Neural cell (in vitro differentiated cells): ENCODE measurements around the gene LILRB3. TPM values are rescaled to one million over a fixed set of nuclear protein-coding genes. Genes with fewer than 3 reads are reported as not detected.
A peak's percentile ranks its signal among the peaks of the same experiment; 100 is the strongest.

ENCODE experiments used
- H2AFZ ChIP-seq: fragments of 200-600, 300-800 bp; sonication (generic), shearing (Covaris generic); 2 replicates; pipeline ENCODE4 v1.6.0; 2014; ENCODE audit warnings: low read depth, mild to moderate bottlenecking, antibody characterized with exemption, low read length, moderate library complexity
- H3F3A ChIP-seq: fragments of 200-600 bp; shearing (Covaris generic); 2 replicates; pipeline ENCODE4 v1.6.1; 2016; ENCODE audit warnings: mild to moderate bottlenecking, moderate library complexity, mixed read lengths, antibody characterized with exemption, low read length; ENCODE audit not compliant: insufficient read depth, poor library complexity, severe bottlenecking
- H3K27ac ChIP-seq: fragments of 200-600, 300-800 bp; sonication (generic), shearing (Covaris generic); 2 replicates; pipeline ENCODE4 v1.5.1; 2014; ENCODE audit warnings: mild to moderate bottlenecking, low read length, moderate library complexity
- H3K27me3 ChIP-seq: fragments of 300-800, 200-600 bp; sonication (generic), shearing (Covaris generic); 2 replicates; pipeline ENCODE4 v1.6.0; 2014; ENCODE audit warnings: mild to moderate bottlenecking, low read depth, low read length, moderate library complexity; ENCODE audit not compliant: insufficient read depth
- H3K36me3 ChIP-seq: fragments of 300-800, 200-600 bp; sonication (generic), shearing (Covaris generic); 2 replicates; pipeline ENCODE4 v1.5.1; 2014; ENCODE audit warnings: mild to moderate bottlenecking, antibody characterized with exemption, low read length, moderate library complexity; ENCODE audit not compliant: insufficient read depth
- H3K4me2 ChIP-seq: fragments of 300-800, 200-600 bp; sonication (generic), shearing (Covaris generic); 2 replicates; pipeline ENCODE4 v1.6.0; 2014; ENCODE audit warnings: mild to moderate bottlenecking, low read length
- H3K4me3 ChIP-seq: fragments of 300-800, 200-600 bp; sonication (generic), shearing (Covaris generic); 2 replicates; pipeline ENCODE4 v1.5.1; 2014; ENCODE audit warnings: mild to moderate bottlenecking, low read length, moderate library complexity
- H3K79me2 ChIP-seq: fragments of 200-600 bp; shearing (Covaris generic); replicated peaks from 2 replicates; pipeline ENCODE4 v1.6.0; 2014; ENCODE audit warnings: mild to moderate bottlenecking, low read length, moderate library complexity; ENCODE audit not compliant: insufficient read depth
- H3K9ac ChIP-seq: fragments of 300-800, 200-600 bp; sonication (generic), shearing (Covaris generic); 2 replicates; pipeline ENCODE4 v1.6.1; 2016; ENCODE audit warnings: mild to moderate bottlenecking, low read length, mixed read lengths
- H3K9me2 ChIP-seq: fragments of 200-600 bp; shearing (Covaris generic); 2 replicates; pipeline ENCODE4 v1.6.1; 2016; ENCODE audit warnings: mild to moderate bottlenecking, low read length, mixed read lengths; ENCODE audit not compliant: insufficient read depth
- H3K9me3 ChIP-seq: fragments of 200-600, 300-800 bp; sonication (generic), shearing (Covaris generic); 2 replicates; pipeline ENCODE4 v1.6.1; 2016; ENCODE audit warnings: mild to moderate bottlenecking, mixed run types, low read length, moderate library complexity, mixed read lengths
- H4K20me1 ChIP-seq: fragments of 200-600 bp; shearing (Covaris generic); 2 replicates; pipeline ENCODE4 v1.6.1; 2016; ENCODE audit warnings: mild to moderate bottlenecking, mixed run types; ENCODE audit not compliant: insufficient read depth
- EP300 ChIP-seq: fragments of 450-650 bp; conservative IDR thresholded peaks from 2 replicates; pipeline ENCODE4 v1.6.1; 2014; ENCODE audit warnings: antibody characterized with exemption, mild to moderate bottlenecking, moderate library complexity; ENCODE audit not compliant: poor library complexity, severe bottlenecking
- EZH2 ChIP-seq: fragments of 200-600, 300-800 bp; shearing (Covaris generic), sonication (generic); IDR thresholded peaks from 2 replicates; pipeline ENCODE4 v1.6.1; 2014; ENCODE audit warnings: antibody characterized with exemption, low read length, borderline replicate concordance, mild to moderate bottlenecking; ENCODE audit not compliant: insufficient read depth, poor library complexity, severe bottlenecking
- MXI1 ChIP-seq: fragments of 450-650 bp; conservative IDR thresholded peaks from 2 replicates; pipeline ENCODE4 v1.6.1; 2014; ENCODE audit warnings: antibody characterized with exemption, mild to moderate bottlenecking; ENCODE audit not compliant: poor library complexity, severe bottlenecking
- POLR2AphosphoS5 ChIP-seq: IDR thresholded peaks from 2 replicates; pipeline ENCODE4 v1.6.1; 2012
- RAD21 ChIP-seq: fragments of 450-650 bp; conservative IDR thresholded peaks from 2 replicates; pipeline ENCODE4 v1.6.1; 2014; ENCODE audit warnings: antibody characterized with exemption, mild to moderate bottlenecking, moderate library complexity
- REST ChIP-seq: IDR thresholded peaks from 2 replicates; pipeline ENCODE4 v1.6.1; 2012; ENCODE audit warnings: borderline replicate concordance
- SMC3 ChIP-seq: fragments of 450-650 bp; conservative IDR thresholded peaks from 2 replicates; pipeline ENCODE4 v1.6.1; 2014; ENCODE audit warnings: antibody characterized with exemption, mild to moderate bottlenecking, moderate library complexity; ENCODE audit not compliant: poor library complexity
- TAF1 ChIP-seq: IDR thresholded peaks from 2 replicates; pipeline ENCODE4 v1.6.1; 2012; ENCODE audit warnings: low read depth
- polyA plus RNA-seq: library from polyadenylated mRNA; depleted of rRNA; stranded (reverse); fragments of >200 nt; gene quantifications from 2 replicates; pipeline ENCODE4 v1.2.3, GENCODE V29; 2014
- TF ChIP-seq, protein P1 (sequence below): fragments of 450-650 bp; IDR thresholded peaks from 2 replicates; pipeline ENCODE4 v1.5.1; 2014; ENCODE audit warnings: antibody characterized with exemption, mild to moderate bottlenecking, moderate library complexity; ENCODE audit not compliant: poor library complexity, severe bottlenecking

The LILRB3 gene
- polyA plus RNA-seq, 1 donor from 2014 or later = not detected

- peak overlapping the region; percentile 92 for H3K9ac ChIP-seq
- H3K27ac ChIP-seq = peak overlapping the region; percentile 95
- TF ChIP-seq EZH2 (no peak), SMC3 (no peak), TAF1 (no peak), EP300 (no peak), MXI1 (no peak), RAD21 (no peak), REST (no peak), POLR2AphosphoS5 (no peak)
- TF ChIP-seq, protein P1, sequence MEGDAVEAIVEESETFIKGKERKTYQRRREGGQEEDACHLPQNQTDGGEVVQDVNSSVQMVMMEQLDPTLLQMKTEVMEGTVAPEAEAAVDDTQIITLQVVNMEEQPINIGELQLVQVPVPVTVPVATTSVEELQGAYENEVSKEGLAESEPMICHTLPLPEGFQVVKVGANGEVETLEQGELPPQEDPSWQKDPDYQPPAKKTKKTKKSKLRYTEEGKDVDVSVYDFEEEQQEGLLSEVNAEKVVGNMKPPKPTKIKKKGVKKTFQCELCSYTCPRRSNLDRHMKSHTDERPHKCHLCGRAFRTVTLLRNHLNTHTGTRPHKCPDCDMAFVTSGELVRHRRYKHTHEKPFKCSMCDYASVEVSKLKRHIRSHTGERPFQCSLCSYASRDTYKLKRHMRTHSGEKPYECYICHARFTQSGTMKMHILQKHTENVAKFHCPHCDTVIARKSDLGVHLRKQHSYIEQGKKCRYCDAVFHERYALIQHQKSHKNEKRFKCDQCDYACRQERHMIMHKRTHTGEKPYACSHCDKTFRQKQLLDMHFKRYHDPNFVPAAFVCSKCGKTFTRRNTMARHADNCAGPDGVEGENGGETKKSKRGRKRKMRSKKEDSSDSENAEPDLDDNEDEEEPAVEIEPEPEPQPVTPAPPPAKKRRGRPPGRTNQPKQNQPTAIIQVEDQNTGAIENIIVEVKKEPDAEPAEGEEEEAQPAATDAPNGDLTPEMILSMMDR = no peak
- H2AFZ ChIP-seq = peak overlapping the region; percentile 80
- no peaks in the 10 kb centered on the region for H3K9me2 ChIP-seq
- H3K4me2 ChIP-seq = peak overlapping the region; percentile 95
- peak overlapping the region; percentile 99 for H3K4me3 ChIP-seq
- H3K36me3 ChIP-seq = no peaks in the 10 kb centered on the region
- H3K9me3 ChIP-seq = no peaks in the 10 kb centered on the region
- H4K20me1 ChIP-seq = no peaks in the 10 kb centered on the region
- no peaks in the 10 kb centered on the region for H3F3A ChIP-seq
- peaks cover 18% of the 10 kb centered on the region for H3K79me2 ChIP-seq
- no peaks in the 10 kb centered on the region for H3K27me3 ChIP-seq
Measured at GRCh38 chr19:54191811-54192453, 30.9 kb downstream of the LILRB3 start.

DNA sequence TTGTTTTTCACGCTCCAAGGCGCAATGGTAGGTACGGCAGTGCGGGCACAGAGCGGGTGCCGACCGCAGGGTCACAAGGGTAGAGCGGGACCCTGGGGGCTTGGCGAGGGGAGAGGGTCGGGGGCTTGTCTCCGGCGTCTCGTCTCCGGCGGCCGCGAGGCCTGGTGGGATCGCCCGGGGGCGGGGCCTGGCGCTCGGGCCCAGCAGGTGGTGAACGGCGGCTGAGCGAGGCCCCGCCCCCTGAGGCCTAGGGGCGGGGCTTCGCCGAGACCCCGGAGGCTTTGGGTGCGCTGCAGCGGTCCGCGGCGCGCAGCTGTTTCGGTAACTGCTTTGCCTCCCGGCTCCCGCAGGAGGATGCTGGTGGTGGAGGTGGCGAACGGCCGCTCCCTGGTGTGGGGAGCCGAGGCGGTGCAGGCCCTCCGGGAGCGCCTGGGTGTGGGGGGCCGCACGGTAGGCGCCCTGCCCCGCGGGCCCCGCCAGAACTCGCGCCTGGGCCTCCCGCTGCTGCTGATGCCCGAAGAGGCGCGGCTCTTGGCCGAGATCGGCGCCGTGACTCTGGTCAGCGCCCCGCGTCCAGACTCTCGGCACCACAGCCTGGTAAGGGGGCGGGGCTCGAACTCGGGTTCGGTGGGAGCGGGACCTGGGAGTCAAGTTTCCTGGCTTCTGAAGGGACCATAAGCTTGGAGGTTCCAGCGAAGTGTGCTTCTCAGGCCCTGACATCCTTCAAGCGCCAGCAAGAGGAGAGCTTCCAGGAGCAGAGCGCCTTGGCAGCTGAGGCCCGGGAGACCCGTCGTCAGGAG is 31.6 kb downstream of the LILRB3 start, which contains the start of gene TSEN34:
Gene TSEN34, plus strand, starts transcription at position 298 of the 800 bp plus-strand sequence. Its CDS starts 57 bp downstream, at position 355.
- Histone ChIP-seq H3K27me3 (no peaks in the 10 kb centered on the region), H3K27ac (peak within 1 kb of the TSS; percentile 95), H3K4me2 (peak within 1 kb of the TSS; percentile 95), H2AFZ (peak within 1 kb of the TSS; percentile 95), H3K4me3 (peak within 1 kb of the TSS; percentile 99), H3K9me3 (no peaks in the 10 kb centered on the region), H3K9me2 (no peaks in the 10 kb centered on the region), H3K36me3 (no peaks in the 10 kb centered on the region), H3K79me2 (peaks cover 18% of the 10 kb centered on the region), H3F3A (no peaks in the 10 kb centered on the region), H3K9ac (peak within 1 kb of the TSS; percentile 92), H4K20me1 (no peaks in the 10 kb centered on the region)
- TF ChIP-seq RAD21 (peak; percentile 35), POLR2AphosphoS5 (peak; percentile 53), EP300 (peak; percentile 35), REST (peak; percentile 80), EZH2 (no peak), TAF1 (peak; percentile 32), MXI1 (peak; percentile 67), SMC3 (peak; percentile 48)
- TF ChIP-seq, protein P1 = peak; percentile 33
